ENCODE results near the gene CYLD.

The CYLD gene

DNA sequence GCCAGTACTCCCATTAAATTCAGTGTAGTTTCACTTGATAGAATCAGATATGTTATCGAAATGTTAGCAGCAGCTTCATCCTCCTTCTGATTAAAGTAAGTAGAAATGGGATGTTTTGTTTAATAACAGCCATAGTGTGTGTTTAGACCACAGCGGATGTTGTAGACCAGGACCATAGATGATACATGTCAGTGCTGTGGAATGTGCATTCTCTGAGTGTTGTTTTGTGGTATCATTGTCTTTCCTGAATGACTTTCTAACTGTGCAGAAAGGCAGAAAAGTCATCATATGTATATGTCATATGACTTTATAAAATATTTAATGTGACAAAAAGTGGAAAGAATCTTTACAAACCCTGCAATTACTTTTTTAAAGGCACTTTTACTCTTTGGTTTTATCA, 55.6 kb downstream of the CYLD start:
- DNase-seq (ENCODE audit: insufficient read length, low spot score), result no peak
- no peak for TF ChIP-seq CTCF (IDR thresholded peaks at IDR 0.05; ENCODE audit: insufficient read depth, missing control alignments)
- no peak for FAIRE-seq

- DNase-seq (ENCODE audit: insufficient read length, low spot score) (no peak), FAIRE-seq (no peak)
- no peak for TF ChIP-seq CTCF (IDR thresholded peaks at IDR 0.05; ENCODE audit: insufficient read depth, missing control alignments)
These were observed 58.2 kb downstream of the CYLD start for GRCh38 chr16:50800074-50800473.

DNA sequence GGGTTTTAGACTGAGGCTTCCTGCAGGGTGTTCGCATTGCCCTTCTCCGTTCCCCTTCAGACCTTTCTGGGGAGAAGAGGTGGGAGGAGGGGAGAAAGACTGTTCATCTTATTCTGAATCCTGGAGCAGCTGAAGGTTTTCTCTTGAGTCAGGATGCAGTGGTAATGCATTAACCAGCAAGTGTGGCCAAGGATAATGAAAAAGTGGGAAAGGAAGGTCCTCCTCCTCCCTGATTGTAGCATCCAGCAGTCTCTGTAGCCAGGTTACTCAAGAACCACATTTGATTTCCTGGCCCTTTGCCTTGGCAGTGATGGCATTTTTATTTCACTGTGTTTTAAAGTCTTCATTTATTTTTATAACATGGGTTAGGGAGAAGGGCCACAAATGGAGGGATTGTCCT, 59.1 kb downstream of the CYLD start:
- DNase-seq (ENCODE audit: insufficient read length, low spot score), result no peak
- TF ChIP-seq CTCF (IDR thresholded peaks at IDR 0.05; ENCODE audit: insufficient read depth, missing control alignments), result no peak
- FAIRE-seq, result no peak

DNA sequence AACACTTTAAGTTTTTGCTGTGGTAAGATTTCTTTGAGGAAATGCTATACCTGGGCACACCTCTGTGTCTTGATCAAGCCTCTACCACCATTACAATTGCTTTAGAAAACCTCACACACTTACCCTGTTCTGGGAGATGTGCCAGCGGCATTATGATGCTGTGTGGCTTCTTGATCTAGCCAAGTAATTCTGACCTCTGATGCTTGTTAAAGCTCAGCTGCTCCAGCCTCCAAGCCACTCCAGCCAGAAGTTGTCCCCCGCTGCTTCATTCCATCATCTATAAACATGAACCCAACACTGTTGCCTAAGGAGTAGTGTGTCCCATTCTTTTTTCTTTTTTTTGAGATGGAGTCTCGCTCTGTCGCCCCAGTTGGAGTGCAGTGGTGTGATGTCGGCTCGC, 60.1 kb downstream of the CYLD start:
- FAIRE-seq, result no peak
- DNase-seq (ENCODE audit: insufficient read length, low spot score), result no peak
- TF ChIP-seq CTCF (IDR thresholded peaks at IDR 0.05; ENCODE audit: insufficient read depth, missing control alignments), result no peak

GRCh38 chr16:50802961-50803360, 61.1 kb downstream of the CYLD start:
- no peak for TF ChIP-seq CTCF (IDR thresholded peaks at IDR 0.05; ENCODE audit: insufficient read depth, missing control alignments)
- FAIRE-seq (no peak), DNase-seq (ENCODE audit: insufficient read length, low spot score) (no peak)

DNA sequence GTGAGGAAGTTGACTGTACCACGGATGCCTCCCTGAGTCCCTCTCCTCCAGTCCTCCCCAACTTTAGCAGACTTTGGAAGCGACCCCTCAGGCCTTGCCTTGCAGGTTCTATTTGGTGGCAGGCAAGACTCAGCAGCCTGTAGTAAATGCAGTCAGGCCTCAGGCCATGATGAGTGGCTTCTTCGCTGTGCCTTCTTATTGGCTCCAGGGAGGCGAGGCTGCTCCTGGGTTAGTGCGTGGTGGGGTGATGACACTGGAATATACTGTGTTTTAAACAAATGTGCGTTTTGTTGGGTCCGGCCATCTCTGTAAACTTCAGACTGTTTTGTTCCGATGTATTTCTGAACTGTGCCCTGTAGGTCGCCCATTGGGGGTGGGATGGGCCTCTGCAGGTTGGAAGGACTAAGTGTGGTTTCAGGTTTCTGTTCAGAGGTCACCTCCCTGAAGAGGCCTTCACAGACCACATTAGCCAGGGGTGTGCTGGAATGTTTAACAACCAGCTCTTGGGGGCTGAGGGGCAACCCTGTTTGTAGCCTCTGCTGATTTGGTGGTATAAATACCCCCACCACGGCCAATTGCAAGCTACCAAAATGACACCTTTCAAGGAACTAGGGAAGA, 62.5 kb downstream of the CYLD start:
- FAIRE-seq, result no peak
- no peak for DNase-seq (ENCODE audit: insufficient read length, low spot score)
- TF ChIP-seq CTCF (IDR thresholded peaks at IDR 0.05; ENCODE audit: insufficient read depth, missing control alignments), result no peak

DNA sequence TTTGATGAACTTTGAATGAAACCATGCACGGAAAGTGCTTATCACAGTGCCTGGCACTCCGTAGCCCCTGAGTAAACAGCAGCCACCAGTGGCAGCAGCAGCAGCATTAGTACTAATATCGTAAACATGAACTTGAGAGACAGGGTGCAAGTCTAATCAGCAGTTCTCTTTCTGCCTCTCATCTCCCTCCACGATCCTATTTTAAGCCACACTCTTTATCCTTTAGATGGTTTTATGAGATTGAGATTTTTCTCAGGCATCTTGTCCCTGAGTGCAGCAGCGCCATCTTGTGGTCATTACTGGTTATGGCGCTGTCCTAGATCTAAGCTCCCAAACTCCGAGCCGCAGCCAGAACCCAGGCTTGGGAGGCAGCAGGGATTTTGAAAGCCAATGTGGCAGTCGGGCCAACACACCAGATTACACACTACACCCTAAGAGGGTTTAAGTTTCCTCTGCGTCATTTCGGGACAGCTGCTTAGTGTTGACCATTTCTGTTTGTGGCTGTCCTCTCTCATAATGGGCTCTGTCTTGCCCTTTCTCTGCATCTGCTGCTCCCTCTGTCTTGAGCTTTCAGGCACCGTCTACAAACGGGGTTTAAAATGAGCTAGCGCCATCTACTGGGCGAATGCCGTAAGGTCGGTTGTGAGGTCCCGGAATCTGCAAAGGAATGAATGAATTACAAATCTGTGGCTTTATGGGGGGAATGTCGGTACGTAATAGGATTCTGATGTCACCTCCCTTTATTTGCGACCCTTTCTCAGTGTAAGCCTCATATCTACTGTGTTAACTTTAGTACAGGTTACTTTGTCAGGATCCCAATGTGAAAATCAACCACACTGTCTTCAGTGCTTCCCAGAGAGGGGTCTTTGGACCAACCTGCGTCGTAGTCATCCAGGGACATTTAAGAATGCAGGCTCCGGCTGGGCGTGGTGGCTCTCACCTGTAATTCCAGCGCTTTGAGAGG, 64.5 kb downstream of the CYLD start:
- no peak for FAIRE-seq
- TF ChIP-seq CTCF (IDR thresholded peaks at IDR 0.05; ENCODE audit: insufficient read depth, missing control alignments), result peak; percentile 93

More for the DNA sequence above, 64.5 kb downstream of the CYLD start:
- peak; percentile 36 for DNase-seq (ENCODE audit: insufficient read length, low spot score)

All from D721Med (cell line).